Osteocyte (in vitro differentiated cells): ENCODE results near the gene WDR46. TPM values are rescaled to one million over a fixed set of nuclear protein-coding genes. Genes with fewer than 3 reads are reported as not detected.
A peak's percentile ranks its signal among the peaks of the same experiment; 100 is the strongest.

ENCODE experiments used
- DNase-seq: peaks from one replicate; pipeline ENCODE4 v3.0.0; 2021; ENCODE audit warnings: mixed read lengths; ENCODE audit not compliant: unreplicated experiment; ENCODE audit errors: extremely low spot score
- H3K27ac Mint-ChIP-seq: one replicate; pipeline ENCODE4 v1.8.0; 2021; ENCODE audit warnings: mild to moderate bottlenecking, mixed read lengths; ENCODE audit not compliant: unreplicated experiment
- H3K27me3 Mint-ChIP-seq: one replicate; pipeline ENCODE4 v1.8.0; 2021; ENCODE audit warnings: mixed read lengths; ENCODE audit not compliant: unreplicated experiment
- H3K36me3 Mint-ChIP-seq: one replicate; pipeline ENCODE4 v1.8.0; 2021; ENCODE audit warnings: mixed read lengths; ENCODE audit not compliant: unreplicated experiment
- H3K4me1 Mint-ChIP-seq: one replicate; pipeline ENCODE4 v1.8.0; 2021; ENCODE audit warnings: mixed read lengths; ENCODE audit not compliant: unreplicated experiment
- H3K4me3 Mint-ChIP-seq: one replicate; pipeline ENCODE4 v1.8.0; 2021; ENCODE audit warnings: mild to moderate bottlenecking, moderate library complexity, mixed read lengths; ENCODE audit not compliant: unreplicated experiment
- H3K9me3 Mint-ChIP-seq: one replicate; pipeline ENCODE4 v1.8.0; 2021; ENCODE audit warnings: mixed read lengths; ENCODE audit not compliant: unreplicated experiment
- long read RNA-seq: library from polyadenylated mRNA; unstranded; transcript quantifications from one replicate; pipeline ENCODE4 v2.0.0, GENCODE V29; 2021
- total RNA-seq: library from RNA; stranded (reverse); gene quantifications from 2 replicates; pipeline ENCODE4 v1.2.1, GENCODE V29; 2021
- TF ChIP-seq, protein P1 (sequence below): fragments of 200-600 bp; sonication (generic); IDR thresholded peaks from 2 replicates; pipeline ENCODE4 v1.5.0; 2021; ENCODE audit warnings: antibody characterized with exemption, mild to moderate bottlenecking, moderate library complexity

The WDR46 gene, protein sequence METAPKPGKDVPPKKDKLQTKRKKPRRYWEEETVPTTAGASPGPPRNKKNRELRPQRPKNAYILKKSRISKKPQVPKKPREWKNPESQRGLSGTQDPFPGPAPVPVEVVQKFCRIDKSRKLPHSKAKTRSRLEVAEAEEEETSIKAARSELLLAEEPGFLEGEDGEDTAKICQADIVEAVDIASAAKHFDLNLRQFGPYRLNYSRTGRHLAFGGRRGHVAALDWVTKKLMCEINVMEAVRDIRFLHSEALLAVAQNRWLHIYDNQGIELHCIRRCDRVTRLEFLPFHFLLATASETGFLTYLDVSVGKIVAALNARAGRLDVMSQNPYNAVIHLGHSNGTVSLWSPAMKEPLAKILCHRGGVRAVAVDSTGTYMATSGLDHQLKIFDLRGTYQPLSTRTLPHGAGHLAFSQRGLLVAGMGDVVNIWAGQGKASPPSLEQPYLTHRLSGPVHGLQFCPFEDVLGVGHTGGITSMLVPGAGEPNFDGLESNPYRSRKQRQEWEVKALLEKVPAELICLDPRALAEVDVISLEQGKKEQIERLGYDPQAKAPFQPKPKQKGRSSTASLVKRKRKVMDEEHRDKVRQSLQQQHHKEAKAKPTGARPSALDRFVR
- 59.1 and 63.4 TPM in 2 replicates for total RNA-seq
- long read RNA-seq, transcript WDR46-231 (15 exons, 2,358 nt): major isoform, 225 of 273 reads
- long read RNA-seq, partial matches to known transcripts: 19 of 273 reads
- long read RNA-seq, other reads (novel, unspliced or antisense): 29 of 273 reads

DNA sequence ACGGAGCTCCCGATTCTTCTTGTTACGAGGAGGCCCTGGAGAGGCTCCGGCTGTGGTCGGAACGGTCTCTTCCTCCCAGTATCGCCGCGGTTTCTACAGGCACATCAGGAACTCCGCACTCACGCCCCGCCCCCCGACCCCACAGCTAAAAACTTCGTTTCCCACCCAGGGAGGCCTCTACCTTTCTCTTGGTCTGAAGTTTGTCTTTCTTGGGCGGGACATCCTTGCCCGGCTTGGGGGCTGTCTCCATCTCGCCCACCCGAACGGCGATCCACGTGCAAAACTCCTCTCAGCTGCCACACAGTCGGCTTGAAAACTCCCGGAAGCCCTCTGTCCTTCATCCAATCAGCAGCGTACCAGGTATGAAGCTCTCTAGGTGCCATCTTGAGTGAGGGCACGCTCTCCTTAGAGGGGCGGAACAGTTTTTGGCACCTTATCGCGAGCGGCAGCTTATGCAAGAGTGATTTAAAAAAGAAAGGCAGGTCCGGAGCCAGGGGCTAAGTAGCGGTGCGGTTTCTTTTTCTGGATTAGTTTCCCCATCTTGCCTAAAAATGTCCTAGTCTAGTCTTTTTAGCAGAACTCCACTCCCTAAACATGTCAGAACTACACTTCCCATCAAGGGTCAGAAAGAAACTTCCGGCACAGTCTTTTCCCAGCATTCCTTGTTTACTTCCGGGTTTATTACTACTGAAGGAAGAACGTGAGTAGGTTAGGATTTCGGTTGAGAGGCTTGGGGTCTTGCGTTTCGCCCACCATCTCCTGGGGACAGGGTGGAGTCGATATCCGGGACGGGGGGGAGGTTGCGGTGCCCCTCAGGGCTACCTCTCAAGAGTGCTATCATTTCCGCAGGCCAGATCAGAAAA lies at the start of gene WDR46, which contains the start of gene PFDN6:
Gene WDR46, minus strand, starts transcription at position 319 of the 863 bp plus-strand sequence. Its CDS starts 69 bp downstream, at position 250.
Gene PFDN6, plus strand, starts transcription at position 681 of the 863 bp plus-strand sequence. CDS start 256 bp downstream, outside the sequence.
- Mint-ChIP-seq H3K27ac (peak within 1 kb of the TSS; percentile 89), H3K27me3 (no peaks in the 10 kb centered on the region), H3K4me1 (peaks cover 32% of the 10 kb centered on the region), H3K4me3 (peak within 1 kb of the TSS; percentile 98), H3K36me3 (peaks cover 20% of the 10 kb centered on the region), H3K9me3 (no peaks in the 10 kb centered on the region)
- TF ChIP-seq, protein P1, sequence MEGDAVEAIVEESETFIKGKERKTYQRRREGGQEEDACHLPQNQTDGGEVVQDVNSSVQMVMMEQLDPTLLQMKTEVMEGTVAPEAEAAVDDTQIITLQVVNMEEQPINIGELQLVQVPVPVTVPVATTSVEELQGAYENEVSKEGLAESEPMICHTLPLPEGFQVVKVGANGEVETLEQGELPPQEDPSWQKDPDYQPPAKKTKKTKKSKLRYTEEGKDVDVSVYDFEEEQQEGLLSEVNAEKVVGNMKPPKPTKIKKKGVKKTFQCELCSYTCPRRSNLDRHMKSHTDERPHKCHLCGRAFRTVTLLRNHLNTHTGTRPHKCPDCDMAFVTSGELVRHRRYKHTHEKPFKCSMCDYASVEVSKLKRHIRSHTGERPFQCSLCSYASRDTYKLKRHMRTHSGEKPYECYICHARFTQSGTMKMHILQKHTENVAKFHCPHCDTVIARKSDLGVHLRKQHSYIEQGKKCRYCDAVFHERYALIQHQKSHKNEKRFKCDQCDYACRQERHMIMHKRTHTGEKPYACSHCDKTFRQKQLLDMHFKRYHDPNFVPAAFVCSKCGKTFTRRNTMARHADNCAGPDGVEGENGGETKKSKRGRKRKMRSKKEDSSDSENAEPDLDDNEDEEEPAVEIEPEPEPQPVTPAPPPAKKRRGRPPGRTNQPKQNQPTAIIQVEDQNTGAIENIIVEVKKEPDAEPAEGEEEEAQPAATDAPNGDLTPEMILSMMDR: no peak
- DNase-seq: no peak

DNA sequence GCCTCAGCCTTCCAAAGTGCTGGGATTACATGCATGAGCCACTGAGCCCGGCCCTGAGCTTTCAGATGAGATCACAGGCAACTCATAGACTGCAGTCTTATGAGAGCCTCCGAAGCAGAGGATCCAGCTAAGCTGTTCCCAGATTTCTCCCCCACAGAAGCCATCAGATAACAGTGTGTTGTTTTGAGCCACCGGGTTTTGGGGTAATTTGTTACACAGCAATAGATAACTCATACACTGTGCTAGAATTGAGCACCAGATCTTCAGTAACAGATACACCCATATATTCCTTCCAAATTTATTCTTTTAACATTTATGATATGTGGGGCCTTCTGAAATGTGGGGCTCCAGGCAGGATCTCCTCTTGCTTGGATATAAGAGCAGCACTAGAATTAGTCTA lies 47.5 kb upstream of the WDR46 start:
- no peaks in the 10 kb centered on the region for H3K4me1 Mint-ChIP-seq
- H3K4me3 Mint-ChIP-seq: no peak overlapping the region
- TF ChIP-seq, protein P1: no peak
- DNase-seq: no peak
- H3K27ac Mint-ChIP-seq: no peak overlapping the region
- peaks cover 13% of the 10 kb centered on the region for H3K27me3 Mint-ChIP-seq
- H3K9me3 Mint-ChIP-seq: no peaks in the 10 kb centered on the region
- no peaks in the 10 kb centered on the region for H3K36me3 Mint-ChIP-seq

DNA sequence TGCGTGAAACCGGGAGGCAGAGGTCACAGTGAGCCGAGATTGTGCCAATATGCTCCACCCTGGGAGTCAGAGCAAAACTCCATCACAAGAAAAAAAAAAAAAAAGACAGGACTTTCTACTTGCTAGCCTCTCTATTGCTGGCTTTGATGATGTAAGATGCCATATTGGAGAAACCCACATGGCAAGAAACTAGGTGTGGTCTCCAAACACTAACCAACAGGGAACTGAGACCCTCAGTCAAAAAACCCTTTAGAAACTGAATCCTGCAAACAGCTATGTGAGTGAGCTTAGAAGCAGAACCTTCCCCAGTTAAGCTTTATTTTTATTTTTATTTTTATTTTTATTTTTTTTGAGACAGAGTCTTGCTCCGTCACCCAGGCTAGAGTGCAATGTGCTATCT lies 46.9 kb upstream of the WDR46 start:
- Mint-ChIP-seq H3K4me1 (no peaks in the 10 kb centered on the region), H3K36me3 (no peaks in the 10 kb centered on the region), H3K4me3 (no peak overlapping the region), H3K9me3 (no peaks in the 10 kb centered on the region), H3K27me3 (peaks cover 13% of the 10 kb centered on the region), H3K27ac (no peak overlapping the region)
- no peak for DNase-seq
- TF ChIP-seq, protein P1: no peak

DNA sequence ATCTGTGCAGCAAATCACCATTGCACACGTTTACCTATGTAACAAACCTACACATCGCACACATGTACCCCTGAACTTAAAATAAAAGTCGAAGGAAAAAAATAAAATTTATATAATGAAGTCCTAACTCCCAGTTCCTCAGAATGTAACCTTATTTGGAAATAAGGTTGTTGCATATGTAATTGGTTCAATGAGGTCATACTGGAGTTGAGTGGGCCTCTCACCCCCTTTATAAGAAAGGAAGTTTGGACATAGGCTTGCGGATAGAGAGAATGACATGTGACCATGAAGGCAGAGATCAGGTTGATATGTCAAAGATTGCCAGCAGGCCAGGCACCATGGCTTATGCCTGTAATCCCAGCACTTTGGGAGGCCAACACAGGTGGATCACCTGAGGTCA lies 44.6 kb upstream of the WDR46 start:
- TF ChIP-seq, protein P1: no peak
- DNase-seq: no peak
- Mint-ChIP-seq H3K27me3 (peaks cover 3% of the 10 kb centered on the region), H3K36me3 (no peaks in the 10 kb centered on the region), H3K27ac (no peak overlapping the region), H3K4me3 (no peak overlapping the region), H3K4me1 (no peaks in the 10 kb centered on the region), H3K9me3 (no peaks in the 10 kb centered on the region)
